ENCODE results near the gene SEMA3G.

SEMA3G gene

DNA sequence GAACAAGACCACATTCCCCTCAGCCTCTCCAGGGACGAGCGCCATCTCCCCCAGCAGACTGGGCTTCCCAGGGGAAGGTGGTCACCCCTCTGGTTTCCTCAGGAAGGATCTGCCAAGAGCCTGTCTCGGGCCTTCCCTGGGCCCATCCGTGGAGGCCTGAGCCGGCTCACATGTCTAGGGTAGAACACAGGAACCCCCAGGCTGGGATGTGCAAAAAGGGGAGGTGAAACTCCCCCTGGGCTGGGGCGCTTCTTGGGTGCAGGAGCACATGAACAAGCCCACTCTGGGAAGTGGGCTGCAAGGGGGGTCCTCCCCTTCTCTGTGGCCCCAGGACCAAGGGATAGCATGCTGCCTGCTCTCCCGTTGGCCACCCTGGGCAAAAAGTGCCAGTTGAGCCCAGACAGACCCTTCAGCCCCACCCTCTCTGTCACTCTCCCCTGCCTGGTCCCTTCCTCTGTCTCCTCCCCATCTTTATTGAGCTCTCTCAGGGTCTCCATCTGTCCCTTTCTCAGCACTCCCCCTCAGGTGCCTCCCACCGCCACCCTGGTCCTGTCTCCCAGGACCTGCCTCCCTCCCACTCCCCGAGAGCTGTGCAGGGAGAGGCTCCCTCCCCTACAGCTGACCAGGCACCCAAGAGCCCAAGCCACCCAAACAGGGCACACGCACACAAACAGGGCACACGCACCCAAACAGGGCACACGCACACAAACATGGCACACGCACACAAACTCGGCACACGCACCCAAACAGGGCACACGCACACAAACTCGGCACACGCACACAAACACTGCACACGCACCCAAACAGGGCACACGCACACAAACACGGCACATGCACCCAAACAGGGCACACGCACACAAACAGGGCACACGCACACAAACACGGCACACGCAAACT, 864 bp downstream of the SEMA3G start:
- TF ChIP-seq, protein P1, sequence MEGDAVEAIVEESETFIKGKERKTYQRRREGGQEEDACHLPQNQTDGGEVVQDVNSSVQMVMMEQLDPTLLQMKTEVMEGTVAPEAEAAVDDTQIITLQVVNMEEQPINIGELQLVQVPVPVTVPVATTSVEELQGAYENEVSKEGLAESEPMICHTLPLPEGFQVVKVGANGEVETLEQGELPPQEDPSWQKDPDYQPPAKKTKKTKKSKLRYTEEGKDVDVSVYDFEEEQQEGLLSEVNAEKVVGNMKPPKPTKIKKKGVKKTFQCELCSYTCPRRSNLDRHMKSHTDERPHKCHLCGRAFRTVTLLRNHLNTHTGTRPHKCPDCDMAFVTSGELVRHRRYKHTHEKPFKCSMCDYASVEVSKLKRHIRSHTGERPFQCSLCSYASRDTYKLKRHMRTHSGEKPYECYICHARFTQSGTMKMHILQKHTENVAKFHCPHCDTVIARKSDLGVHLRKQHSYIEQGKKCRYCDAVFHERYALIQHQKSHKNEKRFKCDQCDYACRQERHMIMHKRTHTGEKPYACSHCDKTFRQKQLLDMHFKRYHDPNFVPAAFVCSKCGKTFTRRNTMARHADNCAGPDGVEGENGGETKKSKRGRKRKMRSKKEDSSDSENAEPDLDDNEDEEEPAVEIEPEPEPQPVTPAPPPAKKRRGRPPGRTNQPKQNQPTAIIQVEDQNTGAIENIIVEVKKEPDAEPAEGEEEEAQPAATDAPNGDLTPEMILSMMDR (IDR thresholded peaks at IDR 0.05; ENCODE audit: borderline replicate concordance, insufficient read depth, low read depth, low read length), result no peak
- no peak overlapping the region for H3K4me3 ChIP-seq (ENCODE audit: low read depth, low read length)

DNA sequence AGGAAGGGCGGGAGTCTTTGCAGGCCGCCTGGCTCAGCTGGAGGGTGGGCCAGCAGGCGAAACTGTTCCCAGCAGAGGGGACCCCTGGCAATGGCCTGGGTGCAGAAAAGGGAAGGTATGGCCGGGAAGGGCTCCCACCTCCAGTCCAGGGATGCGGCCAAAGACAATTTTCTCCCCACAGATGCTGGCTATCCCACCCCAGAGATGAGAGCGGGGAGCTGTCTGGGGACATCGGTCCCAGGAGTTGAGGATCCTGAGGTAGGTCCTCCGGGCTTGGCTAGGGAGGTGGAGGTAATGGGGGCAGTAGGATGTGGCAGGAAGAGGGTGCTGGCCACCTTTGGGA, 1.7 kb downstream of the SEMA3G start:
- no peak overlapping the region for H3K4me3 ChIP-seq (ENCODE audit: low read depth, low read length)
- TF ChIP-seq, protein P1 (IDR thresholded peaks at IDR 0.05; ENCODE audit: borderline replicate concordance, insufficient read depth, low read depth, low read length), result no peak

DNA sequence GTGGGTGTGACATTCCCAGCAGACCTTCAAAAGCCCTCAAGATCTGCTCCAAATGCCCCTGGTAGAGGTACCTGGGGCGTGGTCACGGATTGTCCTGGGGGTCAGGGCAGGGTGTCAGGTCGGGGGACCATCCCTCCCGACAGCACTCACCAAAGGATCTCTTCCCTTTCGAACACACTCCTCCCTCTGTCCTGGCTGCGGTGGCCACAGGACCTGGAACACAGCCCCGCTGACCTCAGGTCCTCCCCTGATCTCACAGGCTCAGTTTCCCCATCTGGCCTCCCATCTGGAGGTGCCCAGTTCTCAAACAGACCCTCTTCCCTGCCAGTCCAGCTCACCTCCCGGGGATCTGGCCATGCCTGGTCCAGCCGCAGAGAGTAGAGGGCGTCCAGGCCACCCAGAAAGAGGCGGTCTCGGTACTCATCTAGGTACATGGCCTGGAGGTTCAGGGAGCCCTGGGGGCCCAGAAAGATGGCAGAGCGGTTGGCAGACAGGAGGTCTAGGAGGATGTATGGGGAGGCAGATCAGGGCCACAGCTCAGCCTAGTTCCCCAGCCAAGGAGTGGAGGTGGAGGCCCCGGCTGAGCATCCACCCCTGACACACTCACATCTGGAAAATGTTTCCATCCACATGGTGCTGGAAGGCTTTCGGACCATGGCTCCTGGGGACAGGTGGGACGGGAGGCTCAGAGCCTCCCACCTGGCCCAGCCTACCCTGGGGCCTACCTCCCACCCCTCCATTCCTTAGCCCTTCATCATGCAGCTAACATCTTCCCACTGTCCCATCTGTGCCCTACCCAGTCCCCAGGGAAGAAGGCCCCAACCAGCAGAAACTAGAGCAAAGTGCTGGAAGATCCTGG, 2.3 kb downstream of the SEMA3G start:
- no peak overlapping the region for H3K4me3 ChIP-seq (ENCODE audit: low read depth, low read length)
- TF ChIP-seq, protein P1 (IDR thresholded peaks at IDR 0.05; ENCODE audit: borderline replicate concordance, insufficient read depth, low read depth, low read length), result no peak

DNA sequence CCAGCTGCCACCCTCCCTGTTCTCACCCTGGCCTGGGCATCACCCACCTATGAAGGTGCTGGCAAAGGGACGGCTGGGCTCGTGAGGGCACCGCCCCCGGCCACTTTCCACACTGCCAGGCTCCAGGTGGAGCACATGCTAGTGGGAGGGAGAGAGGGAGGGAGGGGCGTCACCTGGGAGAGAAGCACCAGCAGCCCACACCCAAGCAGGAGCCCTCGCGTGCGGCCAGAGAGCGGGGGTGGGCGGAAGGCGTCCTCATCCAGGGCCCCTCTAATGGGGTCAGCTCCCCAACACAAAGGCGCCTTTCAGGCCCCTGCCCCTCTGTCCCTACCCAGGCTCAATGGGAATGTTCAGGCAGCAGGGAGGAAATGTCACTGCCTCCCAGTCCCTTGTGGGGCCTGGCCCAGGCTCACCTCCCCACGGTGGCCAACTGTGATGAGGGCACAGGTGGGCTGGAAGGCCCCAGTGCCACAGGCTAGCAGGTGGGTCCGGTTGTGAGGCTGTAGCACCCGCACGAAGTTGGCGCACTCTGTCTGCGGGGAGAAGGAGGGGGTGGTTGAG, 3.1 kb downstream of the SEMA3G start:
- H3K4me3 ChIP-seq (ENCODE audit: low read depth, low read length), result no peak overlapping the region
- TF ChIP-seq, protein P1 (IDR thresholded peaks at IDR 0.05; ENCODE audit: borderline replicate concordance, insufficient read depth, low read depth, low read length), result no peak

DNA sequence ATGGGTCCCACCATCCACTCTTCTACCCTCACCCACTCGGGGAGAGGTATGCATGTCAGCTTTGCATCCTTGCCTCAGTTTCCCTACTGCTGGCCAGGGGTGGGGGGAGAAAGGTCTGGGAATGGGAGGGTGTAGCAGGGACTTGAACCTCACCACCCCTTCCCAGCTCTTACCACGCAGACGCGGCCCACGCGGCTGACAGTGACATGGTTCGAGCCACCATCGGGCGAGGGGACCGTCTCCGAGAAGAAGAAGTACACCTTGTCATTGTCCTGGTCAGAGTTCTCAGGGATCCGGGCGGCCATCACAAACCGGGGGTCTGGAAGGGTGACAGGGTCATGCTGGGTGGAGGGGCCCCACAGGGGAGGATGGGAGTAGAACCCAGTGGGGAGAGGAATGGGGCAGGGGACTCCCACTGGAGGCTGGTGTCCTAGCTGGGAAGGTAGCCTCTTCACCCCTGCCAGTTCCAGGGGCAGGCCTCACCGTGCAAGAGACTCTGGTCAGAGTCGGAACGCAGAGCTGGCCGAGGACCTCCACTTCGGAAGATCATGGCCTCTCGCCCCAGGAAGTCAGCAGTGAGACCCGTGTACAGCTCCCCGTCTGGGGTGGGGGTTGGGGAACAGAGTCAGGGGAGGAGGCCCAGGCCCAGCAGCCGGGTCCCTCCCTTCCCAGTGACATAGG, 3.7 kb downstream of the SEMA3G start:
- TF ChIP-seq, protein P1 (IDR thresholded peaks at IDR 0.05; ENCODE audit: borderline replicate concordance, insufficient read depth, low read depth, low read length), result no peak
- H3K4me3 ChIP-seq (ENCODE audit: low read depth, low read length), result no peak overlapping the region

DNA sequence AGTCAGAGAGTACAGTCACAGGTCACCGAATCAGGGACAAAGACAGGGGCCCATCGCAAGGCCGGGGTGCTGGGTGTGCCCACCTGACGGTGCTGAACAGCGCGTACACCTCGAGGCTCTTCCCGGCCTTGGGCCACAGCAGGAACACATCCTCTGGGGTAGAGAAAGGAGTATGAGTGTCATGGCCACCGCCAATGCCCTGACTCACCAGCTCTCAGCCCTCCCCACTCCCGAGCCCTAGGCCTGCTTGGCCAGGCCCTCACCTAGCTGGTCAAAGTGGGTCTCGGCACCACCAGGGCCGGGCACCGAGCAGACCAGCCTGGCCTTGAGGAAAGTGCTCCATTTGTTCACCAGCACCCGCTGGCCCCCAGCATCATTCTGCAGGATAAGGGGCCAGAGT, 4.2 kb downstream of the SEMA3G start:
- TF ChIP-seq, protein P1 (IDR thresholded peaks at IDR 0.05; ENCODE audit: borderline replicate concordance, insufficient read depth, low read depth, low read length), result no peak
- H3K4me3 ChIP-seq (ENCODE audit: low read depth, low read length), result no peak overlapping the region

Measured in GM12875 (cell line).